GM23338 (cell line): ENCODE data around the gene ATG4B.
A peak's percentile ranks its signal among the peaks of the same experiment; 100 is the strongest.

Source experiments
- CREB1 ChIP-seq: fragments of 250-450 bp; sonication (Bioruptor Pico); IDR thresholded peaks from 2 replicates; pipeline ENCODE4 v1.5.0; 2020; ENCODE audit warnings: low read depth, mild to moderate bottlenecking, moderate library complexity
- CTCF ChIP-seq, 2 experiments: fragments of 200-600 bp in 1 of 2; sonication (generic) in 1 of 2; conservative IDR thresholded peaks; 2 replicates each; pipeline versions ENCODE4 v1.5.1 to v1.6.1; 2016 to 2017; ENCODE audit warnings: antibody characterized with exemption in 2 of 2, low read depth in 2 of 2, mild to moderate bottlenecking in 2 of 2, moderate library complexity in 1 of 2
- ETS1 ChIP-seq: IDR thresholded peaks from 2 replicates; pipeline ENCODE4 v1.6.1; 2016; ENCODE audit warnings: antibody characterized with exemption
- EZH2 ChIP-seq: fragments of 200-600 bp; sonication (generic); IDR thresholded peaks from one replicate; pipeline ENCODE4 v1.8.0; 2017; ENCODE audit warnings: antibody characterized with exemption, mild to moderate bottlenecking, low read depth; ENCODE audit not compliant: unreplicated experiment
- EZH2phosphoT487 ChIP-seq: fragments of 200-600 bp; sonication (generic); IDR thresholded peaks from one replicate; pipeline ENCODE4 v1.8.1; 2018; ENCODE audit warnings: antibody characterized with exemption; ENCODE audit not compliant: unreplicated experiment
- JUNB ChIP-seq: IDR thresholded peaks from one replicate; pipeline ENCODE4 v1.6.1; 2016; ENCODE audit warnings: antibody characterized with exemption; ENCODE audit not compliant: unreplicated experiment
- NANOG ChIP-seq: IDR thresholded peaks from 2 replicates; pipeline ENCODE4 v1.6.1; 2016; ENCODE audit warnings: antibody characterized with exemption, borderline replicate concordance
- POLR2AphosphoS5 ChIP-seq: IDR thresholded peaks from 2 replicates; pipeline ENCODE4 v1.6.1; 2016; ENCODE audit warnings: antibody characterized with exemption, low read depth
- REST ChIP-seq: IDR thresholded peaks from one replicate; pipeline ENCODE4 v1.6.1; 2018; ENCODE audit warnings: antibody characterized with exemption; ENCODE audit not compliant: unreplicated experiment
- STAT1 ChIP-seq: IDR thresholded peaks from one replicate; pipeline ENCODE4 v1.6.1; 2016; ENCODE audit warnings: antibody characterized with exemption; ENCODE audit not compliant: unreplicated experiment
- ZNF114 ChIP-seq: fragments of 250-450 bp; sonication (Bioruptor Pico); IDR thresholded peaks from 2 replicates; pipeline ENCODE4 v1.5.0; 2020; ENCODE audit warnings: mild to moderate bottlenecking, moderate library complexity
- ZNF331 ChIP-seq: fragments of 250-450 bp; sonication (Bioruptor Pico); IDR thresholded peaks from 2 replicates; pipeline ENCODE4 v1.5.0; 2020; ENCODE audit warnings: low read depth, mild to moderate bottlenecking, moderate library complexity
- ZNF462 ChIP-seq: fragments of 250-450 bp; sonication (Bioruptor Pico); IDR thresholded peaks from 2 replicates; pipeline ENCODE4 v1.5.0; 2020; ENCODE audit warnings: mild to moderate bottlenecking, moderate library complexity

- TF ChIP-seq CTCF (conservative IDR thresholded peaks at IDR 0.05; ENCODE audit: low read depth in 2 of 2) (peak; percentile 39 to 71), POLR2AphosphoS5 (no peak), EZH2 (no peak), REST (no peak), EZH2phosphoT487 (no peak), ZNF114 (no peak), STAT1 (no peak), JUNB (no peak), ZNF331 (CRISPR knock-in tag) (no peak), NANOG (no peak), ETS1 (no peak), CREB1 (CRISPR knock-in tag) (no peak), ZNF462 (CRISPR knock-in tag) (no peak)
Measured at GRCh38 chr2:241598487-241598886, 39.0 kb upstream of the ATG4B start.
